22Rv1 (cell line): ENCODE measurements around the gene SULT1A1.
"Not testable (repeated sequence)": the region's sequence is repeated elsewhere in the genome, so short reads cannot be mapped to it uniquely, and the experiment has no call there.

ENCODE experiments used
- H3K27ac ChIP-seq: fragments of 450-650 bp; 2 replicates; pipeline ENCODE4 v1.5.1; 2017
- CTCF ChIP-seq: fragments of 450-650 bp; IDR thresholded peaks from 2 replicates; pipeline ENCODE4 v1.5.1; 2017; ENCODE audit warnings: mild to moderate bottlenecking
- ZFX ChIP-seq: fragments of 450-650 bp; IDR thresholded peaks from 2 replicates; pipeline ENCODE4 v1.6.1; 2017; ENCODE audit warnings: antibody characterized with exemption, borderline replicate concordance

SULT1A1 gene

GRCh38 chr16:28607116-28607623, 2.7 kb downstream of the SULT1A1 start:
- no peak overlapping the region for H3K27ac ChIP-seq
- TF ChIP-seq CTCF, result no peak
- TF ChIP-seq ZFX, result no peak

GRCh38 chr16:28606291-28607115, 3.3 kb downstream of the SULT1A1 start:
- TF ChIP-seq CTCF (no peak), ZFX (no peak)
- H3K27ac ChIP-seq, result no peak overlapping the region

- TF ChIP-seq ZFX (no peak), CTCF (no peak)
- no peak overlapping the region for H3K27ac ChIP-seq
Observed at GRCh38 chr16:28604186-28604565, 5.7 kb downstream of the SULT1A1 start.

- TF ChIP-seq CTCF, result no peak
- no peak for TF ChIP-seq ZFX
- H3K27ac ChIP-seq, result no peak overlapping the region
Observed at GRCh38 chr16:28603381-28604185, 6.3 kb downstream of the SULT1A1 start.

- TF ChIP-seq CTCF (no peak), ZFX (no peak)
- H3K27ac ChIP-seq, result no peak overlapping the region
Observed at GRCh38 chr16:28602529-28602928, 7.3 kb downstream of the SULT1A1 start.

- not testable (repeated sequence) for H3K27ac ChIP-seq
Observed at GRCh38 chr16:28602062-28602461, 7.8 kb downstream of the SULT1A1 start.

- H3K27ac ChIP-seq, result not testable (repeated sequence)
Observed at GRCh38 chr16:28601589-28601988, 8.3 kb downstream of the SULT1A1 start.

GRCh38 chr16:28600965-28601364, 8.9 kb downstream of the SULT1A1 start:
- H3K27ac ChIP-seq, result not testable (repeated sequence)

GRCh38 chr16:28599377-28600285, 10.2 kb downstream of the SULT1A1 start:
- not testable (repeated sequence) for H3K27ac ChIP-seq
